ENCODE data around the gene ASB13. TPM values are rescaled to one million over a fixed set of nuclear protein-coding genes. Genes with fewer than 3 reads are reported as not detected.
A peak's percentile ranks its signal among the peaks of the same experiment; 100 is the strongest.

ASB13 gene
- total RNA-seq, 2 donors from 2014 or later = 12.8 to 13.5 TPM

DNA sequence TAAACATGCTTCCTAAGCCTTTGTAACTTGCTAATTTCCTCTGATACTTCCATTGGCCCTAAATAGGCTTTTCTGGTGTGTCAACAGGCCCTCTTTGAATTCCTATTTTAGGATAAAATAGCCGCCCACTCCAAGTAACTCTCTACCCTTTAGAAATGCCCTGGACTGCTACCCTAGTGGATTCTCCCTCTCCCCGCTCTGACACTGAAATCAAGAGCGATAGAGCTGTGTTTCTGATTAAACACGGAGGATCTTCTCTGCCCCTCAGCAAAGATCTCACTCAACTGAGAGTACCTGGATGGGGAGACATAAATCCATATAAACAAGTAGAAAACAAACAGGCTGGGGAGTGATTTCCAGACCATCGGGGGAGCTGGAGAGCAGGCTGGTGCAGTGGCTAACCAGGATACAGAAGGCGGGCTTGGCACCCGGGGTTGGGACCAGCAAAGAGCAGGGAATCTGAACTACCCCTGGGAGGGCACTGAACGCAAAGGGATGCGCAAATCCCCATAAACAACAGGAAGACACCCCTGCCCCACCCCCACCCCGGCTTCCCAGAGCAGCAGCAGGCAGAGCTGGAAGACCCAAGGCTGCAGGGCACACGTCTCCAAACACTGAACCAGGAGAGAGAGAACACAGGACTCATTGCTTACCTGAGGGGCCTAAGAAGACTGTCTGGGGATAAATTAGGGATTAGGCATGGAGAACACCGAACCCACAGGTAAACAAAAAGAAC lies 2.5 kb downstream of the ASB13 start:
- Histone ChIP-seq H3K27me3 (ENCODE audit: control insufficient read depth, insufficient read depth, low read length, poor library complexity, severe bottlenecking) (no peaks in the 10 kb centered on the region), H3K4me1 (ENCODE audit: control insufficient read depth, insufficient read depth, low read length) (no peaks in the 10 kb centered on the region), H3K4me3 (ENCODE audit: low read length) (no peak overlapping the region), H3K9me3 (ENCODE audit: control insufficient read depth, low read length) (no peaks in the 10 kb centered on the region), H3K9ac (ENCODE audit: extremely low read depth, low read length, poor library complexity, severe bottlenecking) (no peak overlapping the region), H3K27ac (ENCODE audit: low read depth, low read length) (no peak overlapping the region), H3K36me3 (ENCODE audit: control insufficient read depth, insufficient read depth, low read length) (no peaks in the 10 kb centered on the region)
- 59 to 100% methylated on average over 2 to 12 of the region's 12 CpGs for WGBS, 2 experiments (ENCODE audit: insufficient coverage in 1 of 2, insufficient read length in 1 of 2)
- TF ChIP-seq, protein P1, sequence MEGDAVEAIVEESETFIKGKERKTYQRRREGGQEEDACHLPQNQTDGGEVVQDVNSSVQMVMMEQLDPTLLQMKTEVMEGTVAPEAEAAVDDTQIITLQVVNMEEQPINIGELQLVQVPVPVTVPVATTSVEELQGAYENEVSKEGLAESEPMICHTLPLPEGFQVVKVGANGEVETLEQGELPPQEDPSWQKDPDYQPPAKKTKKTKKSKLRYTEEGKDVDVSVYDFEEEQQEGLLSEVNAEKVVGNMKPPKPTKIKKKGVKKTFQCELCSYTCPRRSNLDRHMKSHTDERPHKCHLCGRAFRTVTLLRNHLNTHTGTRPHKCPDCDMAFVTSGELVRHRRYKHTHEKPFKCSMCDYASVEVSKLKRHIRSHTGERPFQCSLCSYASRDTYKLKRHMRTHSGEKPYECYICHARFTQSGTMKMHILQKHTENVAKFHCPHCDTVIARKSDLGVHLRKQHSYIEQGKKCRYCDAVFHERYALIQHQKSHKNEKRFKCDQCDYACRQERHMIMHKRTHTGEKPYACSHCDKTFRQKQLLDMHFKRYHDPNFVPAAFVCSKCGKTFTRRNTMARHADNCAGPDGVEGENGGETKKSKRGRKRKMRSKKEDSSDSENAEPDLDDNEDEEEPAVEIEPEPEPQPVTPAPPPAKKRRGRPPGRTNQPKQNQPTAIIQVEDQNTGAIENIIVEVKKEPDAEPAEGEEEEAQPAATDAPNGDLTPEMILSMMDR (conservative IDR thresholded peaks at IDR 0.05) = peak; percentile 47
- H3K36me3 Mint-ChIP-seq (ENCODE audit: low read depth) = no peaks in the 10 kb centered on the region
- peak; percentile 80 for DNase-seq
- H3K9me3 Mint-ChIP-seq = no peaks in the 10 kb centered on the region
- H3K27ac Mint-ChIP-seq = peak overlapping the region; percentile 27
- H3K4me3 Mint-ChIP-seq = peak overlapping the region; percentile 25
- H3K27me3 Mint-ChIP-seq (ENCODE audit: insufficient read depth) = peaks cover 4% of the 10 kb centered on the region
- H3K4me1 Mint-ChIP-seq = peaks cover 27% of the 10 kb centered on the region

DNA sequence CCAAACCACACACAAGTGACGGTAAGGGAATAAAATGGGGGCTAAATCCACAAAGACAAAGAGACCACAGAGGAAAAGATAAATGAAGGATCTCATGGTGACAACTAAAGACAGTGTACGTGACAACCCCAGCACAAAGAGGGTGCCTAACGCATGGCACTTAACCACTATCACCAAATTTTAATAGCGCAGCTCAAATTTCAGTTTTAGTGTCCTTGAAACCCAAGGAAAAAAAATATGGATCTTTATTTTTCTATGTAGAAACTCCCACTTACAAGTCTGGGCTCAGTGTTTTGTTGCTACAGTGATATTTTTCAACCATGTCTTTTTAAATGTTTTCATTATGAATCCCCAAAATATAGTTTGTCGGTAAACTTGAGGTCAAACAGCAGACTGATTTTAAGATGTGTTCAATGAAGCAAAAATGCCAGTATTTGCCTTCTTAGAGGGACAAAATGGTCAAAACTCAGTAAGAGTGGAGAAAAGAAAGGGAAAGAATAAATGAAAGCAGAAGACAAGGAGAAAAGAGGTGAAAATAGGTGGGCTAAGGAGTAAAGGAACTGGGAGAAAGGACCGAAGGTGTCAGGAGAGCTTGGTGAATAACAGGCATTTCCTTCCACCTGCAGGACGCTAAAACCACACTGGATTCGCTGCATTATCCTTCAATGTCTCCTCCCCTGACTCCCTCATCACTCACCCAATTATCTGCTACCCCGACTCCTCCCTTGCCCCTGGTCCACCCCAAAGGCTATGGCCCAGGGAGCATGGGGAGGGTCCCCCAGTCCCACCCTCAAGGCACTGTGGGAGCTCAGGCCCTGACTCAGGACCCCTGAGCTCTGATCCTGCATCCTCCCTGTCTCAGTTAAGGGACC lies 3.5 kb downstream of the ASB13 start:
- no peak overlapping the region for H3K9ac ChIP-seq (ENCODE audit: extremely low read depth, low read length, poor library complexity, severe bottlenecking)
- Mint-ChIP-seq H3K27ac (no peak overlapping the region), H3K4me3 (no peak overlapping the region), H3K9me3 (no peaks in the 10 kb centered on the region), H3K27me3 (ENCODE audit: insufficient read depth) (peaks cover 4% of the 10 kb centered on the region), H3K4me1 (peaks cover 27% of the 10 kb centered on the region), H3K36me3 (ENCODE audit: low read depth) (no peaks in the 10 kb centered on the region)
- TF ChIP-seq, protein P1 (conservative IDR thresholded peaks at IDR 0.05) = no peak
- no peak for DNase-seq
- H3K4me1 ChIP-seq (ENCODE audit: control insufficient read depth, insufficient read depth, low read length) = no peaks in the 10 kb centered on the region
- H3K4me3 ChIP-seq (ENCODE audit: low read length) = no peak overlapping the region
- H3K27ac ChIP-seq (ENCODE audit: low read depth, low read length) = no peak overlapping the region
- H3K9me3 ChIP-seq (ENCODE audit: control insufficient read depth, low read length) = no peaks in the 10 kb centered on the region
- H3K36me3 ChIP-seq (ENCODE audit: control insufficient read depth, insufficient read depth, low read length) = no peaks in the 10 kb centered on the region
- no peaks in the 10 kb centered on the region for H3K27me3 ChIP-seq (ENCODE audit: control insufficient read depth, insufficient read depth, low read length, poor library complexity, severe bottlenecking)
- WGBS, 2 experiments (ENCODE audit: insufficient coverage in 1 of 2, insufficient read length in 1 of 2) = 84 to 96% methylated on average over 4 to 9 of the region's 9 CpGs

DNA sequence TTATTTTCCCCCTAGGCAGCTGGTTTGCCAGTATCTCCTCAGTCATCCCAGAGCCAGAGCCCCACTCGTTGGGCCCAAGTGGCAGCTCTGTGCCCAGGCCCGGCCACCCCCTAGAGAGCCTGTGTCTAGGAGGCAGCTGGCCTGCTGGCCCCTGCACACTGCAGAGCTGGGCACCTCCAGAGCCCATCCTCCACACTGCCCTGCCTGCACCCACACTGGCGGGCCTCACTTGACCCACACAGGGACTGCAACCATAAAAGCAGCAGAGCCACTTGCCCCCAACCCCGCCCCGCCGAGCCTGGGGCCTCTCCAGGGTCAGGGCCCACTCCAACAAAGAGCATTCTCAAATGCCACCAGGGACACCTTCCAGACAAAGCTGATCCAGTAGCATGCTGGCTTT lies 5.4 kb downstream of the ASB13 start:
- H3K36me3 Mint-ChIP-seq (ENCODE audit: low read depth) = no peaks in the 10 kb centered on the region
- H3K27me3 ChIP-seq (ENCODE audit: control insufficient read depth, insufficient read depth, low read length, poor library complexity, severe bottlenecking) = no peaks in the 10 kb centered on the region
- 90 to 91% methylated on average over 2 to 6 of the region's 6 CpGs for WGBS, 2 experiments (ENCODE audit: insufficient coverage in 1 of 2, insufficient read length in 1 of 2)
- H3K4me3 ChIP-seq (ENCODE audit: low read length) = no peak overlapping the region
- DNase-seq = no peak
- H3K27me3 Mint-ChIP-seq (ENCODE audit: insufficient read depth) = no peaks in the 10 kb centered on the region
- H3K4me3 Mint-ChIP-seq = no peak overlapping the region
- H3K9ac ChIP-seq (ENCODE audit: extremely low read depth, low read length, poor library complexity, severe bottlenecking) = no peak overlapping the region
- peaks cover 31% of the 10 kb centered on the region for H3K4me1 Mint-ChIP-seq
- TF ChIP-seq, protein P1 (conservative IDR thresholded peaks at IDR 0.05) = no peak
- H3K9me3 ChIP-seq (ENCODE audit: control insufficient read depth, low read length) = no peaks in the 10 kb centered on the region
- H3K9me3 Mint-ChIP-seq = no peaks in the 10 kb centered on the region
- H3K27ac ChIP-seq (ENCODE audit: low read depth, low read length) = no peak overlapping the region
- no peaks in the 10 kb centered on the region for H3K4me1 ChIP-seq (ENCODE audit: control insufficient read depth, insufficient read depth, low read length)
- H3K27ac Mint-ChIP-seq = peak overlapping the region; percentile 10
- H3K36me3 ChIP-seq (ENCODE audit: control insufficient read depth, insufficient read depth, low read length) = no peaks in the 10 kb centered on the region

Measured in endodermal cell (in vitro differentiated cells).